Brain microvascular endothelial cell (primary cell): ENCODE results near the gene HEG1.

Experiments used
- DNase-seq: peaks from one replicate; pipeline ENCODE4 v3.0.0-alpha.2; 2020
- H3K27ac ChIP-seq: fragments of 250-450 bp; sonication (Bioruptor Pico); 2 replicates; pipeline ENCODE4 v1.5.1; 2020; ENCODE audit warnings: mild to moderate bottlenecking, moderate library complexity
- H3K27me3 ChIP-seq: fragments of 250-450 bp; sonication (Bioruptor Pico); replicated peaks from 2 replicates; pipeline ENCODE4 v1.5.1; 2020; ENCODE audit warnings: mild to moderate bottlenecking
- H3K36me3 ChIP-seq: fragments of 250-450 bp; sonication (Bioruptor Pico); replicated peaks from 2 replicates; pipeline ENCODE4 v1.5.1; 2020; ENCODE audit warnings: mild to moderate bottlenecking
- H3K4me3 ChIP-seq: 2 replicates; pipeline ENCODE4 v1.5.1; 2011; ENCODE audit warnings: low read depth, mild to moderate bottlenecking, control low read depth, low read length, moderate library complexity
- in situ Hi-C: cut with HindIII; loops from 2 replicates; pipeline ENCODE4 v1.10.0; 2017; ENCODE audit warnings: low sequenced_read_pairs, low pct_ligation_motif_present
- TF ChIP-seq, protein P1 (sequence below): IDR thresholded peaks from 2 replicates; pipeline ENCODE4 v1.5.1; 2011; ENCODE audit warnings: low read depth, mild to moderate bottlenecking, moderate library complexity, low read length, control low read depth, inconsistent platforms; ENCODE audit errors: missing control alignments

The HEG1 gene

GRCh38 chr3:124995460-124995994 is 60.3 kb downstream of the HEG1 start:
- DNase-seq = no peak
- Histone ChIP-seq H3K27ac (no peak overlapping the region), H3K36me3 (peaks cover 81% of the 10 kb centered on the region), H3K4me3 (no peak overlapping the region), H3K27me3 (no peaks in the 10 kb centered on the region)
- TF ChIP-seq, protein P1, sequence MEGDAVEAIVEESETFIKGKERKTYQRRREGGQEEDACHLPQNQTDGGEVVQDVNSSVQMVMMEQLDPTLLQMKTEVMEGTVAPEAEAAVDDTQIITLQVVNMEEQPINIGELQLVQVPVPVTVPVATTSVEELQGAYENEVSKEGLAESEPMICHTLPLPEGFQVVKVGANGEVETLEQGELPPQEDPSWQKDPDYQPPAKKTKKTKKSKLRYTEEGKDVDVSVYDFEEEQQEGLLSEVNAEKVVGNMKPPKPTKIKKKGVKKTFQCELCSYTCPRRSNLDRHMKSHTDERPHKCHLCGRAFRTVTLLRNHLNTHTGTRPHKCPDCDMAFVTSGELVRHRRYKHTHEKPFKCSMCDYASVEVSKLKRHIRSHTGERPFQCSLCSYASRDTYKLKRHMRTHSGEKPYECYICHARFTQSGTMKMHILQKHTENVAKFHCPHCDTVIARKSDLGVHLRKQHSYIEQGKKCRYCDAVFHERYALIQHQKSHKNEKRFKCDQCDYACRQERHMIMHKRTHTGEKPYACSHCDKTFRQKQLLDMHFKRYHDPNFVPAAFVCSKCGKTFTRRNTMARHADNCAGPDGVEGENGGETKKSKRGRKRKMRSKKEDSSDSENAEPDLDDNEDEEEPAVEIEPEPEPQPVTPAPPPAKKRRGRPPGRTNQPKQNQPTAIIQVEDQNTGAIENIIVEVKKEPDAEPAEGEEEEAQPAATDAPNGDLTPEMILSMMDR = peak; percentile 74
- in situ Hi-C loops = no loop called here

DNA sequence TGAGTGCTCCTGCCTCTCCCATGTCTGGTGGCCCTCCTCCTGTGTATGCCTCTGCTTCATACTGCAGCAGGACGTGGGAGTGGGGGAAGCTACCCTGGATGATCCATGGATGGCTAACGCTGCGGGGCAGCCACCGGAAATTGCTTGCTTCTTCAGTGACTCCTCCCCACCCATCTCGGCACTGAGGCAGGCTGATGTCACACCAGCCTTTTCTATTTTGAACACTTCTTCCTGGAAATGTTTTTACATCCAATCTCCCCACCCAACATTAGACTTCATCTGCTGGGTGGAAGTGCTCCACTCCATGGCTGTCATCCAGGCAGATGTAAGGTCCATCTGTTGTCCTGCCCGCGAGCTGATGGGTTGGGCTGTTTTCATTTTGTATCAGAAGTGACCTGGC is 62.3 kb downstream of the HEG1 start:
- TF ChIP-seq, protein P1 = no peak
- no peak overlapping the region for H3K4me3 ChIP-seq
- in situ Hi-C loops = no loop called here
- no peak overlapping the region for H3K27ac ChIP-seq
- no peaks in the 10 kb centered on the region for H3K27me3 ChIP-seq
- peak; percentile 10 for DNase-seq
- H3K36me3 ChIP-seq = peaks cover 77% of the 10 kb centered on the region

- no peaks in the 10 kb centered on the region for H3K27me3 ChIP-seq
- no peak overlapping the region for H3K4me3 ChIP-seq
- TF ChIP-seq, protein P1 = no peak
- peaks cover 66% of the 10 kb centered on the region for H3K36me3 ChIP-seq
- in situ Hi-C loops = no loop called here
- no peak for DNase-seq
- H3K27ac ChIP-seq = no peak overlapping the region
Observed at GRCh38 chr3:124992041-124992440, 63.8 kb downstream of the HEG1 start.

DNA sequence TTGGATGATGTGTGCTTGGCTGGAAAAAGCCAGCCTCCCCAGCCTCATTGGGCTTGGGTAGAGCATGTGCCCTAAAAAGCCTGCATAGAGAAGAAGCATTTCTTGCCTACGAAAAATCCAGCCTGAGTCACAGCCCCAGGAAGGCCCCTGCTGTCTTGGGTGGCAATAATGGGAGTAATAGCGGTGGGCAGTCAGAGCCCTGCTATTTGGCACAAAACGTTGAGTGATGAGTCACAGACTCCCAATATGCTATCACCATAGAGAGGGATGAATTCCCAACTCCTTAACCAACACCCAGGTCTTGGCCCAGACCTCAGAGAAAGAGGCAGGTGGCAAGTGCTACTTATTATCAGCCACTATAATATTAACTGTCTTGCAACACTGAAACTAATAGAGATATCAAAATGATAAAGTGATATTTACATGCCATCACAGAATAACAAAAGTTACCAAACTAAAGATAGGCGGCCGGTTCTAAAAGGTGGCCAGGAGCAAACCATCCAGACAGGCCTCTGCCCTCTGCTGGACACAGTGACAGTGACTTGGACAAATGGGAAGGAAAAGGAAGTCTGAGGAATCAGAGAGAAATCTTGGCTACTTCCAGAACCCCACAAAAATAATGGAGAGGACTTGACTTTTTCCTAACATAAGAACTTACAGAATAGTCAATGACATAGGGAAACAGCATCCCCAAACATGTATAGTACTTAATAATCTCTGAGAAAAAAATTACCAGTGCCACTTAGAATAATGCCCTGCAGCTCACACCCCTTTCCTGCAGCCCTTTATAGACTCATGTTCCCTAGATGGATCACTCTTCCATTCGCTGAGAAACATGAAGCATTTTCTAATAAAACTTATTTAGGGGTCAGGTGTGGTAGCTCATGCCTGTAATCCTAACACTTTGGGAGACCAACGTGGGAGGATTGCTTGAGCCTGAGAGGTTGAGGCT is 69.3 kb downstream of the HEG1 start:
- DNase-seq = peak; percentile 85
- no peak overlapping the region for H3K4me3 ChIP-seq
- TF ChIP-seq, protein P1 = peak; percentile 78

GRCh38 chr3:124985349-124985748 is 70.4 kb downstream of the HEG1 start:
- Histone ChIP-seq H3K27ac (peak overlapping the region; percentile 74), H3K36me3 (peaks cover 39% of the 10 kb centered on the region), H3K4me3 (no peak overlapping the region), H3K27me3 (no peaks in the 10 kb centered on the region)
- TF ChIP-seq, protein P1 = no peak
- DNase-seq = peak; percentile 44
- in situ Hi-C loops = no loop called here

More for the DNA sequence above, 69.3 kb downstream of the HEG1 start:
- in situ Hi-C loops = no loop called here
- H3K36me3 ChIP-seq = peaks cover 44% of the 10 kb centered on the region
- H3K27me3 ChIP-seq = no peaks in the 10 kb centered on the region
- H3K27ac ChIP-seq = peak overlapping the region; percentile 74
